Endothelial cell of umbilical vein (primary cell): ENCODE results near the gene MAP2K5.

ENCODE experiments used
- GATA2 ChIP-seq: IDR thresholded peaks from 2 replicates; pipeline ENCODE4 v1.7.0; 2011; ENCODE audit warnings: low read depth, mild to moderate bottlenecking, moderate library complexity, mixed read lengths, low read length; ENCODE audit not compliant: insufficient read length, insufficient read depth
- POLR2A ChIP-seq: IDR thresholded peaks from 2 replicates; pipeline ENCODE4 v1.6.1; 2012; ENCODE audit warnings: low read depth, mild to moderate bottlenecking, control low read depth, low read length
- POLR2AphosphoS5 ChIP-seq: IDR thresholded peaks from 2 replicates; pipeline ENCODE4 v1.6.1; 2012; ENCODE audit warnings: low read depth, mild to moderate bottlenecking, control low read depth, low read length, moderate library complexity; ENCODE audit not compliant: insufficient read depth
- TF ChIP-seq, protein P1 (sequence below), 2 donors: IDR thresholded peaks; 1 replicate in 1 of 2; 2 replicates in 1 of 2; pipeline ENCODE4 v1.5.1; 2011; ENCODE audit warnings: low read length in 2 of 2, mild to moderate bottlenecking in 2 of 2, moderate library complexity in 2 of 2, control low read depth in 1 of 2, inconsistent platforms in 1 of 2, low read depth in 1 of 2; ENCODE audit not compliant: insufficient read depth in 1 of 2; ENCODE audit errors: extremely low read depth in 1 of 2
- TF ChIP-seq, protein P2 (sequence below): IDR thresholded peaks from 2 replicates; pipeline ENCODE4 v1.6.1; 2011; ENCODE audit not compliant: insufficient read depth, insufficient read length

GRCh38 chr15:67595572-67595971 lies 53.1 kb downstream of the MAP2K5 start:
- TF ChIP-seq, protein P1, sequence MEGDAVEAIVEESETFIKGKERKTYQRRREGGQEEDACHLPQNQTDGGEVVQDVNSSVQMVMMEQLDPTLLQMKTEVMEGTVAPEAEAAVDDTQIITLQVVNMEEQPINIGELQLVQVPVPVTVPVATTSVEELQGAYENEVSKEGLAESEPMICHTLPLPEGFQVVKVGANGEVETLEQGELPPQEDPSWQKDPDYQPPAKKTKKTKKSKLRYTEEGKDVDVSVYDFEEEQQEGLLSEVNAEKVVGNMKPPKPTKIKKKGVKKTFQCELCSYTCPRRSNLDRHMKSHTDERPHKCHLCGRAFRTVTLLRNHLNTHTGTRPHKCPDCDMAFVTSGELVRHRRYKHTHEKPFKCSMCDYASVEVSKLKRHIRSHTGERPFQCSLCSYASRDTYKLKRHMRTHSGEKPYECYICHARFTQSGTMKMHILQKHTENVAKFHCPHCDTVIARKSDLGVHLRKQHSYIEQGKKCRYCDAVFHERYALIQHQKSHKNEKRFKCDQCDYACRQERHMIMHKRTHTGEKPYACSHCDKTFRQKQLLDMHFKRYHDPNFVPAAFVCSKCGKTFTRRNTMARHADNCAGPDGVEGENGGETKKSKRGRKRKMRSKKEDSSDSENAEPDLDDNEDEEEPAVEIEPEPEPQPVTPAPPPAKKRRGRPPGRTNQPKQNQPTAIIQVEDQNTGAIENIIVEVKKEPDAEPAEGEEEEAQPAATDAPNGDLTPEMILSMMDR (IDR thresholded peaks at IDR 0.05; ENCODE audit: extremely low read depth in 1 of 2, insufficient read depth in 1 of 2, low read depth in 1 of 2, low read length in 2 of 2) = no peak
- TF ChIP-seq POLR2AphosphoS5 (no peak), POLR2A (no peak), GATA2 (no peak)
- TF ChIP-seq, protein P2, sequence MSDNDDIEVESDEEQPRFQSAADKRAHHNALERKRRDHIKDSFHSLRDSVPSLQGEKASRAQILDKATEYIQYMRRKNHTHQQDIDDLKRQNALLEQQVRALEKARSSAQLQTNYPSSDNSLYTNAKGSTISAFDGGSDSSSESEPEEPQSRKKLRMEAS = no peak
